Panc1 (cell line): Measurements from ENCODE around the gene CXCL6.

Experiments
- POLR2AphosphoS5 ChIP-seq: IDR thresholded peaks from 2 replicates; pipeline ENCODE4 v1.6.1; 2012; ENCODE audit warnings: mild to moderate bottlenecking, low read depth, low read length, moderate library complexity
- REST ChIP-seq, 2 experiments: IDR thresholded peaks; 2 replicates each; pipeline ENCODE4 v1.6.1; 2011 to 2012; ENCODE audit warnings: low read depth in 2 of 2, control low read depth in 1 of 2, low read length in 1 of 2, mild to moderate bottlenecking in 1 of 2, moderate library complexity in 1 of 2; ENCODE audit not compliant: insufficient read depth in 1 of 2
- SIN3A ChIP-seq: IDR thresholded peaks from 2 replicates; pipeline ENCODE4 v1.6.1; 2012; ENCODE audit warnings: low read depth, mild to moderate bottlenecking, low read length, moderate library complexity, borderline replicate concordance; ENCODE audit not compliant: insufficient read depth
- TCF7L2 ChIP-seq: IDR thresholded peaks from 2 replicates; pipeline ENCODE4 v1.6.1; 2011; ENCODE audit warnings: mild to moderate bottlenecking, low read depth, low read length, inconsistent platforms
- TF ChIP-seq, protein P1 (sequence below): fragments of 450-650 bp; IDR thresholded peaks from 2 replicates; pipeline ENCODE4 v1.5.1; 2017; ENCODE audit warnings: mild to moderate bottlenecking

- TF ChIP-seq, protein P1, sequence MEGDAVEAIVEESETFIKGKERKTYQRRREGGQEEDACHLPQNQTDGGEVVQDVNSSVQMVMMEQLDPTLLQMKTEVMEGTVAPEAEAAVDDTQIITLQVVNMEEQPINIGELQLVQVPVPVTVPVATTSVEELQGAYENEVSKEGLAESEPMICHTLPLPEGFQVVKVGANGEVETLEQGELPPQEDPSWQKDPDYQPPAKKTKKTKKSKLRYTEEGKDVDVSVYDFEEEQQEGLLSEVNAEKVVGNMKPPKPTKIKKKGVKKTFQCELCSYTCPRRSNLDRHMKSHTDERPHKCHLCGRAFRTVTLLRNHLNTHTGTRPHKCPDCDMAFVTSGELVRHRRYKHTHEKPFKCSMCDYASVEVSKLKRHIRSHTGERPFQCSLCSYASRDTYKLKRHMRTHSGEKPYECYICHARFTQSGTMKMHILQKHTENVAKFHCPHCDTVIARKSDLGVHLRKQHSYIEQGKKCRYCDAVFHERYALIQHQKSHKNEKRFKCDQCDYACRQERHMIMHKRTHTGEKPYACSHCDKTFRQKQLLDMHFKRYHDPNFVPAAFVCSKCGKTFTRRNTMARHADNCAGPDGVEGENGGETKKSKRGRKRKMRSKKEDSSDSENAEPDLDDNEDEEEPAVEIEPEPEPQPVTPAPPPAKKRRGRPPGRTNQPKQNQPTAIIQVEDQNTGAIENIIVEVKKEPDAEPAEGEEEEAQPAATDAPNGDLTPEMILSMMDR, result no peak
- TF ChIP-seq TCF7L2 (no peak), POLR2AphosphoS5 (no peak), REST (IDR thresholded peaks at IDR 0.05; ENCODE audit: insufficient read depth in 1 of 2, low read depth in 2 of 2, low read length in 1 of 2) (no peak), SIN3A (no peak)
Observed at GRCh38 chr4:73798842-73799241, 37.6 kb upstream of the CXCL6 start.
